Prostate gland (tissue), 2 donors: ENCODE results near the gene FANCE. TPM values are rescaled to one million over a fixed set of nuclear protein-coding genes. Genes with fewer than 3 reads are reported as not detected.

Experiments
- DNase-seq: peaks from one replicate; pipeline ENCODE4 v3.0.0-alpha.2; 2019; ENCODE audit warnings: low spot score
- H3K27ac ChIP-seq, 2 donors: fragments of 200-600 bp; sonication (generic); 2 replicates each; pipeline ENCODE4 v1.5.1; 2017 to 2019
- H3K27me3 ChIP-seq: fragments of 200-600 bp; sonication (generic); replicated peaks from 2 replicates; pipeline ENCODE4 v1.5.1; 2019; ENCODE audit not compliant: insufficient read depth
- H3K36me3 ChIP-seq, 2 donors: fragments of 200-600 bp; sonication (generic); 1 replicate in 1 of 2; 2 replicates in 1 of 2; pipeline versions ENCODE4 v1.5.1 to v1.8.1; 2017 to 2019
- H3K4me1 ChIP-seq: fragments of 200-600 bp; sonication (generic); replicated peaks from 2 replicates; pipeline ENCODE4 v1.5.1; 2019
- H3K4me3 ChIP-seq, 2 donors: fragments of 200-600 bp; sonication (generic); 2 replicates each; pipeline ENCODE4 v1.5.1; 2017 to 2019
- H3K9me3 ChIP-seq: fragments of 200-600 bp; sonication (generic); 2 replicates; pipeline ENCODE4 v1.5.1; 2017
- POLR2A ChIP-seq: fragments of 450-650 bp; IDR thresholded peaks from one replicate; pipeline ENCODE4 v1.6.1; 2016; ENCODE audit warnings: antibody characterized with exemption, mild to moderate bottlenecking
- POLR2AphosphoS5 ChIP-seq: sonication (generic); formaldehyde crosslinking; IDR thresholded peaks from one replicate; pipeline ENCODE4 v1.6.1; 2017; ENCODE audit warnings: antibody characterized with exemption
- WGBS: methylation state at CpG from one replicate; pipeline ENCODE4 v1.1.5; 2018; 5-methylcytosine and 5-hydroxymethylcytosine counted together
- intact Hi-C: fragments of 100-400 bp; cut with DNase I; formaldehyde crosslinking; loops from one replicate; pipeline ENCODE4 v1.14.2; 2022
- total RNA-seq, 2 donors: library from RNA; depleted of rRNA; stranded (reverse); fragments of >200 nt; gene quantifications; one replicate each; pipeline ENCODE4 v1.1.0, GENCODE V29; 2016
- TF ChIP-seq, protein P1 (sequence below), 4 experiments: fragments of 200-600 bp in 2 of 4; fragments of 450-650 bp in 2 of 4; sonication (generic) in 2 of 4; IDR thresholded peaks; 1 replicate in 3 of 4; 2 replicates in 1 of 4; pipeline ENCODE4 v1.5.1; 2016 to 2019; ENCODE audit warnings: antibody characterized with exemption in 4 of 4, mild to moderate bottlenecking in 2 of 4, moderate library complexity in 2 of 4

The FANCE gene
- total RNA-seq, 2 donors from 2014 or later = 7.5 to 14.0 TPM

DNA sequence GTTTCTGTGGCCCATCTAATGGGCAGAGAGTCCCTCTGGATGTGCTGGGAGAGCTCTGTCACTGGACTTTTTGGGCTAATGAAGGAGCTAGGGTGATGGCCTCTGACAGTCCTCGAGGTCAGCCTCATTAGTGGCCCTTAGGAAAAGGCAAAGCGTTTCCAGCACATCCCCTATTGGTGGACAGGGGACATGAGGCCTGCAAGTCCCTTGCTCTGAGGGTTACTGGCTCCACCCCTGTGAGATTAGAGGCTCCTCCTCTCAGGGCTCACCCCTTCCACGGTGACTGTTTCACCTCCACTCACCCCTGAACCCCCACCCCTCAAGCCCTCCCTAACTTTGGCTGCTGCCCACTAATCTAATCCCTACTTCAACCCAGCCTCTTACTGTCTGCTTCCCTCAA, 12.8 kb upstream of the FANCE start:
- DNase-seq = no peak
- whole genome bisulfite sequencing = 47% methylated on average over 3 of the region's 3 CpGs

DNA sequence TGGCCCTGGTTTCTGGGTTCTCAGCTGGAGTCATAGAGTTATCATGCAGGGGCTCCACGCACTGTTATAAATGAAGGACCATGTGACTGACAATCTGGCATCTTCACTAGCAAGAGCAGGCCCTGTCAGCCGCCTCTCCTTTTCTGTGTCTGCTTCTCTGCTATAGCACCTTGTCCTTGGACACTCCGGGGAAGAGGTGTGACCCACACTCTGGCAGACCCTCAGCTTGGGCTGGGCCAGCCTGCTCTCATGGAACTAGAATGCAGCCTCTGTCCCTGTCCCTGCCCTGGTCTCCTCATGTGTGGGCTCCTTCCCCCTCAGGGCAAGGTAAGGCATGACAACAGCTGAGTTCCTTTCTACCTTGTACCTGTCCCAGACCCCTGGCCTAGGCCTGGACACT, 10.9 kb upstream of the FANCE start:
- Histone ChIP-seq H3K27ac (no peak overlapping the region), H3K4me3 (no peak overlapping the region), H3K4me1 (no peaks in the 10 kb centered on the region), H3K9me3 (no peaks in the 10 kb centered on the region), H3K36me3 (no peaks in the 10 kb centered on the region), H3K27me3 (no peaks in the 10 kb centered on the region)
- intact Hi-C loops = no loop called here
- TF ChIP-seq POLR2A (no peak), POLR2AphosphoS5 (no peak)
- TF ChIP-seq, protein P1, sequence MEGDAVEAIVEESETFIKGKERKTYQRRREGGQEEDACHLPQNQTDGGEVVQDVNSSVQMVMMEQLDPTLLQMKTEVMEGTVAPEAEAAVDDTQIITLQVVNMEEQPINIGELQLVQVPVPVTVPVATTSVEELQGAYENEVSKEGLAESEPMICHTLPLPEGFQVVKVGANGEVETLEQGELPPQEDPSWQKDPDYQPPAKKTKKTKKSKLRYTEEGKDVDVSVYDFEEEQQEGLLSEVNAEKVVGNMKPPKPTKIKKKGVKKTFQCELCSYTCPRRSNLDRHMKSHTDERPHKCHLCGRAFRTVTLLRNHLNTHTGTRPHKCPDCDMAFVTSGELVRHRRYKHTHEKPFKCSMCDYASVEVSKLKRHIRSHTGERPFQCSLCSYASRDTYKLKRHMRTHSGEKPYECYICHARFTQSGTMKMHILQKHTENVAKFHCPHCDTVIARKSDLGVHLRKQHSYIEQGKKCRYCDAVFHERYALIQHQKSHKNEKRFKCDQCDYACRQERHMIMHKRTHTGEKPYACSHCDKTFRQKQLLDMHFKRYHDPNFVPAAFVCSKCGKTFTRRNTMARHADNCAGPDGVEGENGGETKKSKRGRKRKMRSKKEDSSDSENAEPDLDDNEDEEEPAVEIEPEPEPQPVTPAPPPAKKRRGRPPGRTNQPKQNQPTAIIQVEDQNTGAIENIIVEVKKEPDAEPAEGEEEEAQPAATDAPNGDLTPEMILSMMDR (IDR thresholded peaks at IDR 0.05) = no peak
- no peak for DNase-seq
- 78% methylated on average over 3 of the region's 3 CpGs for WGBS

More for the DNA sequence above, 12.8 kb upstream of the FANCE start:
- Histone ChIP-seq H3K27ac (no peak overlapping the region), H3K36me3 (no peaks in the 10 kb centered on the region), H3K4me3 (no peak overlapping the region), H3K4me1 (no peaks in the 10 kb centered on the region), H3K27me3 (no peaks in the 10 kb centered on the region), H3K9me3 (no peaks in the 10 kb centered on the region)
- TF ChIP-seq POLR2AphosphoS5 = no peak
- TF ChIP-seq, protein P1 (IDR thresholded peaks at IDR 0.05) = no peak
- no peak for TF ChIP-seq POLR2A
- intact Hi-C loops = no loop called here

DNA sequence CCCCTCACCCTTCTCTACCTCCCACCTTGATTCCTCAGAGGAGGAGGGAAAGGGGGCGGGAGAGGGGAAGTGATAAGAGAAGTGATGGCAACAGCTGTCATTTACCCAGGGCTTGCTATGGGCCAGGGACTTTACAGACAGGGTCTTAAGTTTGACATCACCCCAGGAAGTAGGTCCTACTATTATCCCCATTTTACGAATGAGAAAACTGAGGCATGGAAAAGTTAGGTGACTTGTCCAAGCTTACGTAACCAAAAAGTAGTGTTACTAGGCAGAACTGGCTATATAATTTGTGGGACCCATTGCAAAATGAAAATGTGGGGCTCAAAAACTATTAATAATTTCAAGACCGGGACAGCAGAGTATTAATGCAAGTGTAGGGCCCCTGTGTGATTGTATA, 10.5 kb upstream of the FANCE start:
- H3K9me3 ChIP-seq = no peaks in the 10 kb centered on the region
- intact Hi-C loops = no loop called here
- H3K27me3 ChIP-seq = no peaks in the 10 kb centered on the region
- no peak overlapping the region for H3K4me3 ChIP-seq
- no peak for DNase-seq
- TF ChIP-seq POLR2A = no peak
- no peak for TF ChIP-seq POLR2AphosphoS5
- no peak overlapping the region for H3K27ac ChIP-seq
- H3K36me3 ChIP-seq = no peaks in the 10 kb centered on the region
- WGBS = 95% methylated on average over 4 of the region's 4 CpGs
- no peaks in the 10 kb centered on the region for H3K4me1 ChIP-seq

DNA sequence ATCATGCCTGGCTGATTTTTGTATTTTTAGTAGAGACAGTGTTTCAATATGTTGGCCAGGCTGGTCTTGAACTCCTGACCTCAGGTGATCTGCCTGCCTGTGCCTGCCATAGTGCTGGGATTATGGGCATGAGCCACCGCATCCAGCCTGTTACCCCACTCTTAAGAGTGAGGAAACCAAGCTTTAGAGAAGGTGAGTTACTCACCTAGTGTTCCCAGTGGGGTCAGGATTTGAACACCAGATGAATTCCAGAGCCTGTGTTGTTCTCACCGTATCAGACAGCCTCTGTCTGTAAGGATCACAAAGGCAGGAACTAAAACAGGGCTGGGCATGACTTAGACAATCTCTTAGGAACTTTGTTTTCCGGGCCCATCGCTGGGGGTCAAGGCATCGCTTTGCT, 9.4 kb upstream of the FANCE start:
- WGBS = 77% methylated on average over 5 of the region's 5 CpGs
- intact Hi-C loops = no loop called here
- no peaks in the 10 kb centered on the region for H3K36me3 ChIP-seq
- H3K4me1 ChIP-seq = no peaks in the 10 kb centered on the region
- no peak overlapping the region for H3K27ac ChIP-seq
- TF ChIP-seq POLR2AphosphoS5 = no peak
- no peak for TF ChIP-seq POLR2A
- TF ChIP-seq, protein P1 (IDR thresholded peaks at IDR 0.05) = no peak
- no peaks in the 10 kb centered on the region for H3K27me3 ChIP-seq
- no peaks in the 10 kb centered on the region for H3K9me3 ChIP-seq
- H3K4me3 ChIP-seq = no peak overlapping the region
- no peak for DNase-seq

DNA sequence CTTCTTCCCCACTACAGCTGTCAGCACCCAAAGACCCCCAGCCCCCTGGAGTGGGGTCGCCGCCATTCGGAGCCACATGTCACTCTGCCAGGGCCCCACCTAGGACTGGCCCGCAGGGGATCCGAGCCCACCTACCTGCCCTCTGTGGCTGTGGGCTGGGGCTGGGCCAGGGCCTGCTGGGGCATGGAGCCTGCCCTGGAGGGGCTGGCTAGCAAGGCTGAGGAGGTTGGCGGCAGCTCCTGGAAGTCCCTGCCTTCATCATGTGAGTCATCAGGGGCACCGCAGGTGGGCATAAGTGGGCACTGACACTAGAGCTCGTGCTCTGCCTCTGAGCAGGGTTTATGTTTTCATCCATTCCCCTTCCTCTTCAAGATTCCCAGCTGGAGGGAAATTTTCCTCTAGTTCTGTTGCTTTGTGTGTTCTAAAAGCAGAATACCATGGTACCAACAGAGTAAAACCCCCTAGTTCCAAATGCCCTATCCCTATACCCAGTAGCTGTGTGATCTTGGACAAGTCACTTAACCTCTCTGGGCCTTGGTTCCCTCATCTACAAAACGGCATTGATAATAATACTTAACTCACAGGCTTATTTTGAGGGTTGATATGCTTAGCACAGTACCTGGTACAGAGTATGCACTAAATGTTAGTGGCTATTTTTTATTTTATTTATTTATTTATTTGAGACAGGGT, 8.7 kb upstream of the FANCE start:
- TF ChIP-seq, protein P1 (IDR thresholded peaks at IDR 0.05) = no peak
- TF ChIP-seq POLR2AphosphoS5 (no peak), POLR2A (no peak)
- Histone ChIP-seq H3K9me3 (no peaks in the 10 kb centered on the region), H3K27me3 (no peaks in the 10 kb centered on the region), H3K4me1 (no peaks in the 10 kb centered on the region), H3K27ac (no peak overlapping the region), H3K36me3 (no peaks in the 10 kb centered on the region), H3K4me3 (no peak overlapping the region)
- no peak for DNase-seq
- 60% methylated on average over 8 of the region's 9 CpGs for WGBS
- intact Hi-C loops = no loop called here
